NCI-H2107 treated with DMSO at 0.1 percent for 48 hours (cell line): ENCODE data around the gene DIAPH3.

ENCODE experiments used
- DNase-seq: peaks from one replicate; lab custom pipeline; 2025; ENCODE audit not compliant: unreplicated experiment; lab: John Stamatoyannopoulos, UW

The DIAPH3 gene

DNA sequence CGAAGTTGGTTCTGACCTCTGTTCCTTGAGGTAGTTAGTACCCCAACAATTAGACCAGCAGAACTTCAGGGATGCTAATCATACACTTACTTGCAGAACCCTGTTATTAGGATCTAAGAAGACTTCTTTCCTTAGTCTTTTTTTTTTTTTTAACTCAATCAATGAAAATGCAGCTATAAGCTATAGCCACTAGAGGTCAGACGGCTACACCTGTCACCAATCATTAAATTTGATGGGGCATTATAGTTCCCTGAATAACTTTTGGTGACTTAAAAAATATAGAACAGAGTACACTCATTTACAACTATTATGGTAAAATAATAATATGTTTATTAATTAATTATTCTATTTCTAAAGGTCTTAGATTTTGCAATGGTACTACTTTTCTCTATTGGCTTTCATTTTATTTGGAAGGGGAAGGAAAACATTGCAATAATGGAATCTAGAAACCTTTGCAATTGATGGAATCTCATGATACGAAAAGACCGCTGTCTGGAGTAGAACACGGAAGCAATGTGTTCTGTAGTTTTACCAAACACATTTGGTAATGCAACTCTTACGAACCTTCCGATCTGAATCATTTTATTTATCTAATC is 483.2 kb downstream of the DIAPH3 start:
- no peak for DNase-seq

- DNase-seq, result no peak
These were observed 484.5 kb downstream of the DIAPH3 start for GRCh38 chr13:59679254-59679653.

- peak; percentile 22 for DNase-seq
These were observed 485.5 kb downstream of the DIAPH3 start for GRCh38 chr13:59677966-59678814.

GRCh38 chr13:59677430-59677829 is 486.3 kb downstream of the DIAPH3 start:
- DNase-seq, result no peak

DNA sequence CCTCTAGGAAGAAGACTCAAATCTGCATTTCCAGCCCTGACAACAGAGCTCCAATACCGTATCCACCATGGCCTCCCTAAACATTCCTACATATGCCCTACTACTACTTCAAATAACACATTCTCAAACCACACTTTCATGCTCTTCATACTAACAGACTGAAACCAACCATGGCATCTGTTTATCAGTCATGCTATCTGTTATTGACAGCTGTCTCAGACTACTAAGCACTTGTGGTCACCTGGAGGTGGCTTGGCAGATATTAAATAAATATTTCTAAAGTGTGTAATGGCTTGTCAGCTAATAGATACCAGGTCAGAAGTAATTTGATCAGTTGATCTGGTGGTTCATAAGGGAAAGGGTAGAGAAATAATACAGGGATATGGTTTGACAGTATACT is 489.1 kb downstream of the DIAPH3 start:
- DNase-seq, result no peak

DNA sequence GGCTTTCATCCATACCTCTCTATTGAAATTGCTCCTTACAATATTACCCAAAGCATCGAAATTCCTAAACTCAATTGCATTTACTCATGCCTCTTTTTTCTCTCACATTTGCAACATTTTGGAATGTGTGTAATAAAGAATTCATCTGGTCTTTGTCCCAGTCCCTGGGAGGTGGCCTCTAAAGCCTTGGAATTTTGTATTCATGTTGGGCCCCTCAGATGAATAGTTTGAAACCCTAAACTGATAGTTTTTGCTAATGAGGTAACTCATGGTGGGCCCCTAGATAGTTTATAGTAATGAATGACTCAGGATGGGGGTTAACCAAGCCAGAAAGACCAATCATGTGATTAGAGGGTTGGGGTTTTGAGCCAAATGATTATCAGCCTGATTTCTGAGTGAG is 490.4 kb downstream of the DIAPH3 start:
- no peak for DNase-seq

- DNase-seq, result no peak
These were observed 491.3 kb downstream of the DIAPH3 start for GRCh38 chr13:59672445-59672844.

DNA sequence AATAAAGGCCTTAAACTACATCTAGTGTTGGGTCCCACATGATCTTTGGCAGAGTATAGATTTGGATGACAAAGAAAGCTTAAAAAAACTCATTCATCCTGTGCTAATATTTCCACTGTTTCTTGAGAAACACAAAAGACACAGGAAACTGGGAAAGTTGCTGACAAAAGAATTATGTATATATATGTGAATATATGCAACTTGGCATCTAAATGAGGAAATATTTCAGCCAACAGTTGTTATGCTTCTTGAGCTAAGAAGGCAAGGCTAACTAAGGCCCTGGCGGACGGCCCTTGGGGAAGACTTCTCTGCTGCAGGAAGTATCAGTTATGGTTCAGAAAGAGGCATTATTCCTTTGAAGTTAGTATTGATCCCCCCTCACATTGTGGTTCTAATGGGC is 491.8 kb downstream of the DIAPH3 start:
- DNase-seq, result no peak

GRCh38 chr13:59666504-59666903 is 497.2 kb downstream of the DIAPH3 start:
- DNase-seq, result no peak

DNA sequence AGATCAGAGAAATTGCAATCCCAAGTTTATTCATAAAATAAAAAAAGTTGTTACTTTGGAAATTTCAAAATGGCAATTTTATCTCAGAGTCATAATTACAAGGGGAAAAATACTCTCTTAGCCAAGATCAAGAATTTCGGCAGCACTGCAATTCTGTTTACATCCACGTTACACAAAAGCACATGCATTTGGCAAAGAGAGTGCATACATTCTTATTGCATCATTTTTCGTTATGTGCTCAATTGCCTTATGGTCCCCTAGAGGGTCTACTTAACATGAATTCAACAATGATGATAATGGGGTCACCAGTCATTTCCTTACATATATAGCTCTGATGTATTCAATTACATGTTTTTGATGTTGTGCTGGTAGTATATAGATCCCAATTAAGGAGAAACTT is 498.0 kb downstream of the DIAPH3 start:
- DNase-seq, result no peak

DNA sequence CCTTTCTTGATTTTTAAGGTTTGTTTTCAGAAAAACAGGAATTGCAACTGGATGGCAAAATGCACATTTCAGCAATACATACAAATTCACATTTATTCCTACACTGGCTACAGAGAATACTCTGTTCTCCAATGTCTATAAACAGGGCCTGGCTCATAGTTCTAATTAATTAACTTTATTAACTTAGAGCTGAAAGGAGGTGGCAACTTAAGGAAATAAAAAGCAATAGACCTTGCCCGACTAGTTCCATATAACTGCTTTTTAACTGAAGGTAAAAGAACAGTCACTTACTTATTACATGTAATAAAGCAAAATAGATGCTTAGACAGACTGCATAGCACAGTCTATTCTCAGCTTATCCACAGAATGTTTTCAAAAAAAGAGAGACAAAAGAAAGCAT is 498.5 kb downstream of the DIAPH3 start:
- DNase-seq, result no peak

- DNase-seq, result no peak
These were observed 499.1 kb downstream of the DIAPH3 start for GRCh38 chr13:59664586-59664985.

GRCh38 chr13:59663707-59664106 is 500.0 kb downstream of the DIAPH3 start:
- DNase-seq, result no peak

DNA sequence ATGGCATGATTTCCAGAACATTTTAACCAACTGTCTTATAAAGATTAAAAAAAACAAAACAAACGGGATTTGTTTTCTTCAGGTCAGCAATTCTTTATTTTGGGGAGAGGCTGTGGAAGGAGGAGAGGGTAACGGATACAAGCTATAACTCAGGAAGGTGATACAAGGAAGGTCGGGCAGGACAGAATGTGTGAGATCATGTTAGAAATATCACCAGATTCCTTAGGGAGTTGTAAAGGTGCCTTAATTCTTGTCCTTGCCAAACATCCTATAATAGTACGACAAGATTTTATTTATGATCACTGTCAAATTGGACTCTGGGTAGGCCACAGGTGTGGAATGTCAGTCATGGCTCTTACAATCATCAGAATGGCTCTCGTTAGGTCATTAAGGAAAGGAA is 503.1 kb downstream of the DIAPH3 start:
- no peak for DNase-seq

- DNase-seq, result no peak
These were observed 503.7 kb downstream of the DIAPH3 start for GRCh38 chr13:59659981-59660380.

DNA sequence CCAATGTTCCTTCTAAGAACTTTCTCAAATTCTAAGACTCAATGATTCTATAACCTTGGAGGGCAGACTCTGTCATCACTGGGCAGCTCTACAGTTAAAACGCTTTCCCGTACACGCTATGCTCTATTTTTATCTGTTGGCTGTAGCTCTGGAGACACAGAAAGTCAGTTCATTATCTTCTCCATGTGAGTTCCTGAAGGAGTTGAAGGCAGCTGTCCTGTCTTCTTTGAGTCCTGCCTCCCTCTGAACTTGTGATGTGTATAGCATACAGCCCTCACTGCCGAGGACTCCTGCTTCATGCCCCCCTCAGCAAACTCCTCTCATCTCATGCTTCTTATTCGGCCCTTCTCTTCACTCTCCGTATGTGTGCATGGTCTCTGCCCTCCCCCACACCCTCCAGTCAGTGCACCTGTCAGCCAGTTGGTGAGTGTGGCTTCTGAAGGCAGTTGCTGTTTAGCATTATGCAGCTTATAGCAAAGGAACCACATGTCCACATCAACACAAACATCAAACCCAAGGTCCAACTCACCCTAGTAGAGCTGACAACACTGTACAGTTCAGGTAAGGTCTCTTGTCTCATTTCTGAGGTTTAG is 504.9 kb downstream of the DIAPH3 start:
- peak; percentile 9 for DNase-seq

- DNase-seq, result no peak
These were observed 505.5 kb downstream of the DIAPH3 start for GRCh38 chr13:59658027-59658737.

GRCh38 chr13:59653916-59654315 is 509.8 kb downstream of the DIAPH3 start:
- DNase-seq, result no peak

DNA sequence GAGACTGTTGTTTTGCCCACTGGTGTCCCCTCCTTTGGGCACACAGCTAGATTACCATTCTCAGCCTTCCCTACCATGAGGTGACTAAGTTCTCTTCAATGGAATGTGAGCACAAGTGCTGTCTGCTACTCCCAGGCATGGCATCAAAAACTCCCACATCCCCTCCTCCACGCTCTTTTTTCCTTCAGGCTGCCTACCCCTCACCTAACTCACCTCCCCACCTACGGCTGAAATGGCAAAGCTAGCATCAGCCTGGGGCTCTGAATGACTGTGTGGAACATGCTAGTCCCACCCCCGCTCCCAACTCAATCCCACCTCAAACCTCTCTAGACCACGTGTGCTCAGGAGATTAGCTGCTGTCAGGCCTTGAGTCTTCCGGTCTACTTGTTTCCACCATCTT is 512.2 kb downstream of the DIAPH3 start:
- no peak for DNase-seq

GRCh38 chr13:59643906-59644626 is 519.7 kb downstream of the DIAPH3 start:
- no peak for DNase-seq

DNA sequence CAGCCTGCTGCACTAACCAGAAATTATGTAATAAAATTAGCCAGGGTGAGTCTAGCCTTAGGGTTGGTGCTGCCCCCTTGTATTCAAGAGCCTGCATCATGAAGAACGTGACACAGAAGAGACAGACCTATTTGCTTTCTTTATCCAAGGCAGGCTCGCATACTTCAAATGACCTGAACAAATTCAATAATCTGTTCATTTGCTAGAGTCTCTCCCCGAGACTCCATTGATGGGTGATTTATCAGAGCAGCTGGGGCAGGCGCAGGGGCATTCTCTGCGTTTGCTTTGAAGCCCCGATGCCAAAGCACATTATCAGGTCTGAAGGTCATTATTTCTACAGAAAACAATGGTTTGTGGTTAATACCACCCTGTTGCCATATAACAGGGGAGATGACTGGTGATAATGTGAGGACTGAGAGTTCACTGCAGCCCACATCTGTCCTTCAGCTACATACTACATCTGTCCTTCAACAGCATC is 520.3 kb downstream of the DIAPH3 start:
- DNase-seq, result no peak
